GM23338 (cell line): ENCODE measurements around the gene PCK2. TPM values are rescaled to one million over a fixed set of nuclear protein-coding genes. Genes with fewer than 3 reads are reported as not detected.

ENCODE experiments used
- ATAC-seq: fragments of 200-7000 bp; cut with Tn5 transposase; 3 replicates; pipeline ENCODE4 v1.9.1; 2020
- DNase-seq: peaks from one replicate; pipeline ENCODE4 v3.0.0-alpha.2; 2015; ENCODE audit warnings: low spot score
- H2AFZ ChIP-seq: fragments of 200-600 bp; sonication (generic); 2 replicates; pipeline ENCODE4 v1.8.0; 2016; ENCODE audit warnings: antibody characterized with exemption, mild to moderate bottlenecking, moderate library complexity
- H3F3A ChIP-seq: fragments of 200-600 bp; sonication (generic); replicated peaks from 2 replicates; pipeline ENCODE4 v1.8.0; 2017; ENCODE audit warnings: antibody characterized with exemption, mixed run types, low read depth
- H3K27ac ChIP-seq: fragments of 200-600 bp; sonication (generic); 2 replicates; pipeline ENCODE4 v1.6.1; 2016; ENCODE audit warnings: low read depth
- H3K27me3 ChIP-seq: fragments of 200-600 bp; sonication (generic); 2 replicates; pipeline ENCODE4 v1.8.0; 2016; ENCODE audit warnings: mild to moderate bottlenecking, mixed run types, moderate library complexity; ENCODE audit not compliant: insufficient read depth
- H3K36me3 ChIP-seq: fragments of 200-600 bp; sonication (generic); 2 replicates; pipeline ENCODE4 v1.8.0; 2016; ENCODE audit warnings: mild to moderate bottlenecking; ENCODE audit not compliant: insufficient read depth
- H3K4me1 ChIP-seq: fragments of 200-600 bp; sonication (generic); 2 replicates; pipeline ENCODE4 v1.8.0; 2016; ENCODE audit warnings: mild to moderate bottlenecking, moderate library complexity; ENCODE audit not compliant: insufficient read depth
- H3K4me2 ChIP-seq: fragments of 200-600 bp; sonication (generic); 2 replicates; pipeline ENCODE4 v1.7.1; 2017; ENCODE audit warnings: mixed run types
- H3K4me3 ChIP-seq: fragments of 200-600 bp; sonication (generic); 2 replicates; pipeline ENCODE4 v1.6.1; 2016; ENCODE audit warnings: mixed run types
- H3K79me2 ChIP-seq: fragments of 200-600 bp; sonication (generic); replicated peaks from 2 replicates; pipeline ENCODE4 v1.8.0; 2017; ENCODE audit warnings: mild to moderate bottlenecking; ENCODE audit not compliant: insufficient read depth
- H3K9me2 ChIP-seq: fragments of 200-600 bp; sonication (generic); 2 replicates; pipeline ENCODE4 v1.8.0; 2017; ENCODE audit not compliant: insufficient read depth
- H4K20me1 ChIP-seq: fragments of 200-600 bp; sonication (generic); replicated peaks from 2 replicates; pipeline ENCODE4 v1.8.0; 2017; ENCODE audit warnings: mild to moderate bottlenecking; ENCODE audit not compliant: insufficient read depth
- H3K27ac Mint-ChIP-seq: 2 replicates; pipeline ENCODE4 v1.8.0; 2020; ENCODE audit warnings: inconsistent platforms, mild to moderate bottlenecking, moderate library complexity, mixed read lengths
- H3K27me3 Mint-ChIP-seq: 3 replicates; pipeline ENCODE4 v1.8.0; 2022; ENCODE audit warnings: low read depth, mild to moderate bottlenecking, moderate library complexity, mixed read lengths, inconsistent platforms; ENCODE audit not compliant: insufficient read depth, poor library complexity
- H3K36me3 Mint-ChIP-seq: 3 replicates; pipeline ENCODE4 v1.8.0; 2021; ENCODE audit warnings: low read depth, mild to moderate bottlenecking, inconsistent platforms, moderate library complexity, mixed read lengths
- H3K4me1 Mint-ChIP-seq: 3 replicates; pipeline ENCODE4 v1.8.0; 2020; ENCODE audit warnings: mild to moderate bottlenecking, inconsistent platforms, mixed read lengths
- H3K4me3 Mint-ChIP-seq: 3 replicates; pipeline ENCODE4 v1.8.0; 2021; ENCODE audit warnings: moderate library complexity, mild to moderate bottlenecking, inconsistent platforms, mixed read lengths
- H3K9me3 Mint-ChIP-seq: 3 replicates; pipeline ENCODE4 v1.8.0; 2020; ENCODE audit warnings: moderate library complexity, mild to moderate bottlenecking, inconsistent platforms, mixed read lengths
- NANOG ChIP-seq: IDR thresholded peaks from 2 replicates; pipeline ENCODE4 v1.6.1; 2016; ENCODE audit warnings: antibody characterized with exemption, borderline replicate concordance
- POLR2AphosphoS5 ChIP-seq: IDR thresholded peaks from 2 replicates; pipeline ENCODE4 v1.6.1; 2016; ENCODE audit warnings: antibody characterized with exemption, low read depth
- ZNF114 ChIP-seq: fragments of 250-450 bp; sonication (Bioruptor Pico); IDR thresholded peaks from 2 replicates; pipeline ENCODE4 v1.5.0; 2020; ENCODE audit warnings: mild to moderate bottlenecking, moderate library complexity
- polyA plus RNA-seq: library from polyadenylated mRNA; unstranded; fragments of >200 nt; fragmentation: Nextera tagmentation; extraction: Ambion mirVana; gene quantifications from 2 replicates; pipeline ENCODE4 v1.2.1, GENCODE V29; 2016
- total RNA-seq: library from RNA; depleted of rRNA; stranded (reverse); fragments of >200 nt; shearing (Covaris generic); gene quantifications from 2 replicates; pipeline ENCODE4 v1.2.3, GENCODE V29; 2014
- TF ChIP-seq, protein P1 (sequence below): fragments of 250-450 bp; sonication (Bioruptor Pico); IDR thresholded peaks from 2 replicates; pipeline ENCODE4 v1.5.0; 2020; ENCODE audit warnings: mild to moderate bottlenecking, moderate library complexity

The PCK2 gene
- total and polyA plus RNA-seq, 2 experiments from 2014 or later, result 53.5 to 103 TPM

DNA sequence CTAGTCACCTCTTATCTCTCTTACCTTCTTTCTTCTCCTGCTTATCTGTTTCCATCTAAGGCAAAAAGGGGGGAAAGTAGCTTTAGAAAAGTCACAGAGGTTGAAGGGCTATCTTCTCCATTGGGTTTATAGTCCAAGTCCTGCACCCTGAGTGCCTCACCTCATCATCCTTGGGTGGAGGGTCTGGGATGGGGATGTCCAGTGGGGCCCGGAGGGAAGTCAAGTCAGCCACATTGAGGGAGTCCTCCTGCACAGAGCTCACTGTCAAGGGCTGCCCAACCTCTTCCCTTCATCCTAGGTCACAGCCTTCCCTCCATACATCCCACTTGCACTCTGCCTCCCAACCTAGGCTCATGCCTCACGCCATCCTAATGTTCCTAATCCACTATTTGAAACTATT is 51.1 kb downstream of the PCK2 start (continued):
- TF ChIP-seq, protein P1, sequence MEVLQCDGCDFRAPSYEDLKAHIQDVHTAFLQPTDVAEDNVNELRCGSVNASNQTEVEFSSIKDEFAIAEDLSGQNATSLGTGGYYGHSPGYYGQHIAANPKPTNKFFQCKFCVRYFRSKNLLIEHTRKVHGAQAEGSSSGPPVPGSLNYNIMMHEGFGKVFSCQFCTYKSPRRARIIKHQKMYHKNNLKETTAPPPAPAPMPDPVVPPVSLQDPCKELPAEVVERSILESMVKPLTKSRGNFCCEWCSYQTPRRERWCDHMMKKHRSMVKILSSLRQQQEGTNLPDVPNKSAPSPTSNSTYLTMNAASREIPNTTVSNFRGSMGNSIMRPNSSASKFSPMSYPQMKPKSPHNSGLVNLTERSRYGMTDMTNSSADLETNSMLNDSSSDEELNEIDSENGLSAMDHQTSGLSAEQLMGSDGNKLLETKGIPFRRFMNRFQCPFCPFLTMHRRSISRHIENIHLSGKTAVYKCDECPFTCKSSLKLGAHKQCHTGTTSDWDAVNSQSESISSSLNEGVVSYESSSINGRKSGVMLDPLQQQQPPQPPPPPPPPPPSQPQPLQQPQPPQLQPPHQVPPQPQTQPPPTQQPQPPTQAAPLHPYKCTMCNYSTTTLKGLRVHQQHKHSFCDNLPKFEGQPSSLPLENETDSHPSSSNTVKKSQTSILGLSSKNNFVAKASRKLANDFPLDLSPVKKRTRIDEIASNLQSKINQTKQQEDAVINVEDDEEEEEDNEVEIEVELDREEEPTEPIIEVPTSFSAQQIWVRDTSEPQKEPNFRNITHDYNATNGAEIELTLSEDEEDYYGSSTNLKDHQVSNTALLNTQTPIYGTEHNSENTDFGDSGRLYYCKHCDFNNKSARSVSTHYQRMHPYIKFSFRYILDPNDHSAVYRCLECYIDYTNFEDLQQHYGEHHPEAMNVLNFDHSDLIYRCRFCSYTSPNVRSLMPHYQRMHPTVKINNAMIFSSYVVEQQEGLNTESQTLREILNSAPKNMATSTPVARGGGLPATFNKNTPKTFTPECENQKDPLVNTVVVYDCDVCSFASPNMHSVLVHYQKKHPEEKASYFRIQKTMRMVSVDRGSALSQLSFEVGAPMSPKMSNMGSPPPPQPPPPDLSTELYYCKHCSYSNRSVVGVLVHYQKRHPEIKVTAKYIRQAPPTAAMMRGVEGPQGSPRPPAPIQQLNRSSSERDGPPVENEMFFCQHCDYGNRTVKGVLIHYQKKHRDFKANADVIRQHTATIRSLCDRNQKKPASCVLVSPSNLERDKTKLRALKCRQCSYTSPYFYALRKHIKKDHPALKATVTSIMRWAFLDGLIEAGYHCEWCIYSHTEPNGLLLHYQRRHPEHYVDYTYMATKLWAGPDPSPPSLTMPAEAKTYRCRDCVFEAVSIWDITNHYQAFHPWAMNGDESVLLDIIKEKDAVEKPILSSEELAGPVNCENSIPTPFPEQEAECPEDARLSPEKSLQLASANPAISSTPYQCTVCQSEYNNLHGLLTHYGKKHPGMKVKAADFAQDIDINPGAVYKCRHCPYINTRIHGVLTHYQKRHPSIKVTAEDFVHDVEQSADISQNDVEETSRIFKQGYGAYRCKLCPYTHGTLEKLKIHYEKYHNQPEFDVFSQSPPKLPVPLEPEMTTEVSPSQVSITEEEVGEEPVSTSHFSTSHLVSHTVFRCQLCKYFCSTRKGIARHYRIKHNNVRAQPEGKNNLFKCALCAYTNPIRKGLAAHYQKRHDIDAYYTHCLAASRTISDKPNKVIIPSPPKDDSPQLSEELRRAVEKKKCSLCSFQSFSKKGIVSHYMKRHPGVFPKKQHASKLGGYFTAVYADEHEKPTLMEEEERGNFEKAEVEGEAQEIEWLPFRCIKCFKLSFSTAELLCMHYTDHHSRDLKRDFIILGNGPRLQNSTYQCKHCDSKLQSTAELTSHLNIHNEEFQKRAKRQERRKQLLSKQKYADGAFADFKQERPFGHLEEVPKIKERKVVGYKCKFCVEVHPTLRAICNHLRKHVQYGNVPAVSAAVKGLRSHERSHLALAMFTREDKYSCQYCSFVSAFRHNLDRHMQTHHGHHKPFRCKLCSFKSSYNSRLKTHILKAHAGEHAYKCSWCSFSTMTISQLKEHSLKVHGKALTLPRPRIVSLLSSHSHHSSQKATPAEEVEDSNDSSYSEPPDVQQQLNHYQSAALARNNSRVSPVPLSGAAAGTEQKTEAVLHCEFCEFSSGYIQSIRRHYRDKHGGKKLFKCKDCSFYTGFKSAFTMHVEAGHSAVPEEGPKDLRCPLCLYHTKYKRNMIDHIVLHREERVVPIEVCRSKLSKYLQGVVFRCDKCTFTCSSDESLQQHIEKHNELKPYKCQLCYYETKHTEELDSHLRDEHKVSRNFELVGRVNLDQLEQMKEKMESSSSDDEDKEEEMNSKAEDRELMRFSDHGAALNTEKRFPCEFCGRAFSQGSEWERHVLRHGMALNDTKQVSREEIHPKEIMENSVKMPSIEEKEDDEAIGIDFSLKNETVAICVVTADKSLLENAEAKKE (CRISPR knock-in tag), result no peak

DNA sequence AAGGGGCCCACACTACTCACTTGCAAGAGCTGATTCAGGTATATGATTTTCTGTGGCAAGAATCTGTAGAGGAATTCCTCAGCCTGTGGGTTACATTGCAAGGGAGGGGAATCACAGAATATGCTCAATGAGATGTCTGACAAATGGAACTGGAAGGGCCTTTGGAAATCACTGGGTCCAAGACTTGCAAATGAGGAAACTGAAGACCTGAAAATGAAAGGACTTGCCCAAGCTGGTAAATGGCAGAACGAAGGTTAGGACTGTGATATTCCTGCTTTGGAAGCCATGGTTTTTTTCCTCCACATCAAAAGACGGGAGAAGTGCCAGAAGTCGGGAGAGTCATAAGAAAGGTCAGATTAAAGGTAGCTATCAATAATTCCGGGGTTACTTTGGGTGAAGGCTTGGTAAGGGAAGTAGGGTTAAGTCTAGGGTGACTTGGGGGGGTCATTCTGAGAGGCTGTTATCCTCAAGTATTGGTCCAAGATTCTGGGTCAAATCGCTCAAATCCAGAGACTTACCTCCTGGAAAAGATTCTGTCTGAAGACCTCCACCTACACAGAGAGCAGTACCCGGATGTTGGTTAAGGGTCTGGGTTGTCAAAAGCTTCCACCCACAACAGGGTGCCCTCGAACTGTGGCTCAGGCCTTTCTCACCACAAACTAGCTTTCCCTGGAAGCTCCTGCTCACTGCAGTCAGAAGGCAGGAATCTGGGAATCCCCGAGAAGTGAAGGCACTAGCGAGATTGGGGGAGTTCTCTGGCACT is 51.8 kb downstream of the PCK2 start:
- Mint-ChIP-seq H3K4me1 (peaks cover 23% of the 10 kb centered on the region), H3K4me3 (peak overlapping the region; percentile 99), H3K9me3 (no peaks in the 10 kb centered on the region), H3K27ac (peak overlapping the region; percentile 81), H3K27me3 (peaks cover 17% of the 10 kb centered on the region), H3K36me3 (peaks cover 53% of the 10 kb centered on the region)
- peaks cover 38% of the 10 kb centered on the region for H3K79me2 ChIP-seq
- DNase-seq (no peak), ATAC-seq (no peak)
- peaks cover 14% of the 10 kb centered on the region for H3F3A ChIP-seq
- H3K4me3 ChIP-seq, result peak overlapping the region; percentile 70
- H3K4me2 ChIP-seq, result peak overlapping the region; percentile 95
- H3K27ac ChIP-seq, result 0 out of 2 replicates have a peak overlapping the region, but pooled peaks have one; percentile 39
- H3K4me1 ChIP-seq, result peaks cover 18% of the 10 kb centered on the region
- no peaks in the 10 kb centered on the region for H3K27me3 ChIP-seq
- peak overlapping the region; percentile 97 for H2AFZ ChIP-seq
- H4K20me1 ChIP-seq, result peaks cover 7% of the 10 kb centered on the region; the same call in 1 of the 2 replicates
- TF ChIP-seq NANOG (no peak), ZNF114 (CRISPR knock-in tag) (no peak), POLR2AphosphoS5 (no peak)
- H3K36me3 ChIP-seq, result peaks cover 22% of the 10 kb centered on the region
- H3K9me2 ChIP-seq, result no peaks in the 10 kb centered on the region
